Esophagus squamous epithelium (tissue), 4 donors: ENCODE data around the gene FAM171A2.
A peak's percentile ranks its signal among the peaks of the same experiment; 100 is the strongest.

ENCODE experiments used
- CTCF ChIP-seq, 6 experiments: fragments of 450-650 bp in 4 of 6; fragments of 200-600 bp in 2 of 6; sonication (generic) in 2 of 6; IDR thresholded peaks; one replicate each; pipeline ENCODE4 v1.5.1; 2016 to 2019; ENCODE audit warnings: antibody characterized with exemption in 6 of 6, mild to moderate bottlenecking in 4 of 6, moderate library complexity in 4 of 6
- POLR2A ChIP-seq, 4 donors: fragments of 450-650 bp; IDR thresholded peaks; one replicate each; pipeline ENCODE4 v1.6.1; 2017; ENCODE audit warnings: antibody characterized with exemption in 4 of 4, mild to moderate bottlenecking in 4 of 4, moderate library complexity in 3 of 4

- peak in 1 of 6 experiments; percentile 17 for TF ChIP-seq CTCF (IDR thresholded peaks at IDR 0.05)
- TF ChIP-seq POLR2A (IDR thresholded peaks at IDR 0.05), result peak in 3 of 4 donors; percentile 74 to 88 (median 83)
Observed at GRCh38 chr17:44344939-44345453, 18.7 kb downstream of the FAM171A2 start, which contains the start of gene GRN.
